Measurements from ENCODE around the gene NOP10. TPM values are rescaled to one million over a fixed set of nuclear protein-coding genes. Genes with fewer than 3 reads are reported as not detected.

Gene NOP10
- total and polyA plus RNA-seq, 2 donors from 2014 or later: 92.9 to 383 TPM

- Histone ChIP-seq H3K9me3 (ENCODE audit: control insufficient read depth in 2 of 3, insufficient read depth in 1 of 3, low read length in 3 of 3) (no peaks in the 10 kb centered on the region), H3K9ac (ENCODE audit: low read length in 3 of 3) (no peak overlapping the region), H3K36me3 (ENCODE audit: control insufficient read depth in 2 of 3, insufficient read depth in 3 of 3, low read length in 3 of 3) (no peaks in the 10 kb centered on the region), H3K4me3 (ENCODE audit: low read length in 3 of 3) (no peak overlapping the region), H3K27ac (ENCODE audit: low read depth in 2 of 2, low read length in 2 of 2) (no peak overlapping the region), H3K27me3 (ENCODE audit: control insufficient read depth, insufficient read depth, low read length) (no peaks in the 10 kb centered on the region), H3K4me1 (ENCODE audit: control insufficient read depth in 2 of 3, insufficient read depth in 2 of 3, low read depth in 1 of 3, low read length in 3 of 3) (no peaks in the 10 kb centered on the region)
- FAIRE-seq: no peak
- DNase-seq: no peak
- intact Hi-C loops (cut with DNase I): no loop called here
- TF ChIP-seq CTCF (IDR thresholded peaks at IDR 0.05; ENCODE audit: borderline replicate concordance, extremely low read depth, insufficient read depth): no peak
Observed at GRCh38 chr15:34327906-34328305, 15.0 kb downstream of the NOP10 start.

GRCh38 chr15:34325368-34325767, 17.6 kb downstream of the NOP10 start:
- no peak for TF ChIP-seq CTCF (IDR thresholded peaks at IDR 0.05; ENCODE audit: borderline replicate concordance, extremely low read depth, insufficient read depth)
- intact Hi-C loops (cut with DNase I): no loop called here
- Histone ChIP-seq H3K36me3 (ENCODE audit: control insufficient read depth in 2 of 3, insufficient read depth in 3 of 3, low read length in 3 of 3) (no peaks in the 10 kb centered on the region), H3K9ac (ENCODE audit: low read length in 3 of 3) (no peak overlapping the region), H3K4me3 (ENCODE audit: low read length in 3 of 3) (no peak overlapping the region), H3K4me1 (ENCODE audit: control insufficient read depth in 2 of 3, insufficient read depth in 2 of 3, low read depth in 1 of 3, low read length in 3 of 3) (no peaks in the 10 kb centered on the region), H3K9me3 (ENCODE audit: control insufficient read depth in 2 of 3, insufficient read depth in 1 of 3, low read length in 3 of 3) (no peaks in the 10 kb centered on the region), H3K27me3 (ENCODE audit: control insufficient read depth, insufficient read depth, low read length) (no peaks in the 10 kb centered on the region), H3K27ac (ENCODE audit: low read depth in 2 of 2, low read length in 2 of 2) (no peak overlapping the region)
- no peak for DNase-seq
- no peak for FAIRE-seq

GRCh38 chr15:34324933-34325332, 18.0 kb downstream of the NOP10 start:
- no peak for TF ChIP-seq CTCF (IDR thresholded peaks at IDR 0.05; ENCODE audit: borderline replicate concordance, extremely low read depth, insufficient read depth)
- FAIRE-seq (no peak), DNase-seq (no peak)
- Histone ChIP-seq H3K4me3 (ENCODE audit: low read length in 3 of 3) (no peak overlapping the region), H3K36me3 (ENCODE audit: control insufficient read depth in 2 of 3, insufficient read depth in 3 of 3, low read length in 3 of 3) (no peaks in the 10 kb centered on the region), H3K9me3 (ENCODE audit: control insufficient read depth in 2 of 3, insufficient read depth in 1 of 3, low read length in 3 of 3) (no peaks in the 10 kb centered on the region), H3K27ac (ENCODE audit: low read depth in 2 of 2, low read length in 2 of 2) (no peak overlapping the region), H3K9ac (ENCODE audit: low read length in 3 of 3) (no peak overlapping the region), H3K4me1 (ENCODE audit: control insufficient read depth in 2 of 3, insufficient read depth in 2 of 3, low read depth in 1 of 3, low read length in 3 of 3) (no peaks in the 10 kb centered on the region), H3K27me3 (ENCODE audit: control insufficient read depth, insufficient read depth, low read length) (no peaks in the 10 kb centered on the region)
- intact Hi-C loops (cut with DNase I): no loop called here

GRCh38 chr15:34323217-34323616, 19.7 kb downstream of the NOP10 start:
- Histone ChIP-seq H3K9me3 (ENCODE audit: control insufficient read depth in 2 of 3, insufficient read depth in 1 of 3, low read length in 3 of 3) (no peaks in the 10 kb centered on the region), H3K9ac (ENCODE audit: low read length in 3 of 3) (no peak overlapping the region), H3K4me3 (ENCODE audit: low read length in 3 of 3) (no peak overlapping the region), H3K4me1 (ENCODE audit: control insufficient read depth in 2 of 3, insufficient read depth in 2 of 3, low read depth in 1 of 3, low read length in 3 of 3) (no peaks in the 10 kb centered on the region), H3K36me3 (ENCODE audit: control insufficient read depth in 2 of 3, insufficient read depth in 3 of 3, low read length in 3 of 3) (no peaks in the 10 kb centered on the region), H3K27me3 (ENCODE audit: control insufficient read depth, insufficient read depth, low read length) (no peaks in the 10 kb centered on the region), H3K27ac (ENCODE audit: low read depth in 2 of 2, low read length in 2 of 2) (no peak overlapping the region)
- DNase-seq (no peak), FAIRE-seq (no peak)
- intact Hi-C loops (cut with DNase I): no loop called here
- no peak for TF ChIP-seq CTCF (IDR thresholded peaks at IDR 0.05; ENCODE audit: borderline replicate concordance, extremely low read depth, insufficient read depth)
